ENCODE measurements around the gene PPP6R3. TPM values are rescaled to one million over a fixed set of nuclear protein-coding genes. Genes with fewer than 3 reads are reported as not detected.

The PPP6R3 gene
- total RNA-seq, 4 donors from 2014 or later, result 90.7 to 253 (median 164) TPM

DNA sequence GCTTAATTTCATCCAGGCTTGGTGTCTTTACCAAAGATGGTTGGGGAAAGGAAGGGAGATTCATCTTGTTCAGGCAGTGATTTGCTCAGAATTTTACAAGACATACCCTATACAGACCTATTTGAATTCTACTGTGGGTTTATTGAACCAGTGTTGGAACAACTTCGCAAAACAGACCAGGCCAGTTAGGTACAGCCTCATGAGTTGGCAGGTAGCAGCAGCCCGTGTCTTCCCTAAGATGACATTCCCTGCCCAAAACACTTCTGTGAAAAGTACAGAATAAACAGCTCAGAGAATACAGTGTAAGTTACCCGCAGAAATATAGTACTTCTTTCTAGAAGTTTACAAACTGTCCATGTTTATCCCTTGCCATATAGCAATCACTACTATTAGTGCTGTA is 121.3 kb downstream of the PPP6R3 start:
- intact Hi-C loops (cut with DNase I; ENCODE audit: low total_unique reads), result no loop called here
- Histone ChIP-seq H3K4me1 (no peaks in the 10 kb centered on the region), H3K9me3 (no peaks in the 10 kb centered on the region), H3K36me3 (no peaks in the 10 kb centered on the region), H3K27me3 (no peaks in the 10 kb centered on the region), H3K27ac (no peak overlapping the region), H3K4me3 (no peak overlapping the region)
- TF ChIP-seq, protein P1, sequence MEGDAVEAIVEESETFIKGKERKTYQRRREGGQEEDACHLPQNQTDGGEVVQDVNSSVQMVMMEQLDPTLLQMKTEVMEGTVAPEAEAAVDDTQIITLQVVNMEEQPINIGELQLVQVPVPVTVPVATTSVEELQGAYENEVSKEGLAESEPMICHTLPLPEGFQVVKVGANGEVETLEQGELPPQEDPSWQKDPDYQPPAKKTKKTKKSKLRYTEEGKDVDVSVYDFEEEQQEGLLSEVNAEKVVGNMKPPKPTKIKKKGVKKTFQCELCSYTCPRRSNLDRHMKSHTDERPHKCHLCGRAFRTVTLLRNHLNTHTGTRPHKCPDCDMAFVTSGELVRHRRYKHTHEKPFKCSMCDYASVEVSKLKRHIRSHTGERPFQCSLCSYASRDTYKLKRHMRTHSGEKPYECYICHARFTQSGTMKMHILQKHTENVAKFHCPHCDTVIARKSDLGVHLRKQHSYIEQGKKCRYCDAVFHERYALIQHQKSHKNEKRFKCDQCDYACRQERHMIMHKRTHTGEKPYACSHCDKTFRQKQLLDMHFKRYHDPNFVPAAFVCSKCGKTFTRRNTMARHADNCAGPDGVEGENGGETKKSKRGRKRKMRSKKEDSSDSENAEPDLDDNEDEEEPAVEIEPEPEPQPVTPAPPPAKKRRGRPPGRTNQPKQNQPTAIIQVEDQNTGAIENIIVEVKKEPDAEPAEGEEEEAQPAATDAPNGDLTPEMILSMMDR (IDR thresholded peaks at IDR 0.05), result no peak
- TF ChIP-seq POLR2A (IDR thresholded peaks at IDR 0.05), result no peak
- no peak for DNase-seq

DNA sequence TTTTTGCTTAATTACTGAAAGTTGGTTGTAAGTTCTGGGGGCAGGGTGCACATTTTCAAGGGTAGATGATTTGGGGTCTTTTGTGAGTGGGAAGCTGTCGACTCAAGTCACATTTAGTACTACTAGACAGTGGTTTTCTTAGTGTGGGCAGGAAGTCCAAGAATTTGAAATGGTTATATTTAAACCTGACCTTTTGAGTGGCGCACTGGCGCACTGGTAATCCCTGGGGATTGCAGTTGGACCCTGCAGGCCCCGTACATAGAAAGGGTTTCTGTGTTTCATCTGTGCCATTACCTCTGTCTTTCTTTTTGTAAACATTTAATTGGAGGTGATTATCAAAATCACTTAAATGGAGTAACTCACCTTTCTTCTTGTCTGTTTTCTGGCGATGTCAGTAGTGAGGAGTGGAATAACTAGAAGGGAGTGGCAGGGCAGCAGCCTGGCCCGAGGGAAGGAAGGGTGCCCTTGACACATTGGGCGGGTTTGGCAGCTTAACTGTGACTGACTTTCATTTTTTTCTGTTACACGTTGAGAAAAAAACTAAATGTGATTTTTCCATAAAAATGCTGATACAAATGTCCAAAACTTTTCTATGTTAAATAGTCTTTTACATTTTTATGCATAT is 122.0 kb downstream of the PPP6R3 start:
- H3K4me1 ChIP-seq, result no peaks in the 10 kb centered on the region
- no peak overlapping the region for H3K27ac ChIP-seq
- H3K27me3 ChIP-seq, result no peaks in the 10 kb centered on the region
- intact Hi-C loops (cut with DNase I; ENCODE audit: low total_unique reads), result no loop called here
- TF ChIP-seq, protein P1 (IDR thresholded peaks at IDR 0.05), result no peak
- no peak for TF ChIP-seq POLR2A (IDR thresholded peaks at IDR 0.05)
- H3K9me3 ChIP-seq, result no peaks in the 10 kb centered on the region
- no peak for DNase-seq
- no peak overlapping the region for H3K4me3 ChIP-seq
- no peaks in the 10 kb centered on the region for H3K36me3 ChIP-seq

DNA sequence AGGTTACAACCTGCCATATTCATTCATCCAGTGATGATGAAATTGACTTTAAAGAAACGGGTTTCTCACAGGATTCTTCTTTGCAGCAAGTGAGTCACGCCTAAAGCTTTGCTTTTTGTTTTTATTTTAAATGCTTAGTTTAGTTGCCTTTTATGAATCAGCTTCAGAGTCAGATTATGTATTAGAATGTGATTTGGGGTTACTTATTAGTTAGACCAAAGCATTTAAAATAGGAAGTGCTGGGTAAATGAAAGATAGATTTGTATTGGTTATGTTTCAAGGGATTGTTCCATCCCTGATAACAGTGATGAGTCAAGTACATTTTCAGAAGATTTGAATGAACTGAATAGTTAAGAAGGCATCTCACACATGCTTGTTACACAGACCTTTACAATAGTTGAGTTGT is 122.5 kb downstream of the PPP6R3 start:
- TF ChIP-seq POLR2A (IDR thresholded peaks at IDR 0.05), result no peak
- TF ChIP-seq, protein P1 (IDR thresholded peaks at IDR 0.05), result no peak
- Histone ChIP-seq H3K9me3 (no peaks in the 10 kb centered on the region), H3K4me3 (no peak overlapping the region), H3K36me3 (no peaks in the 10 kb centered on the region), H3K4me1 (no peaks in the 10 kb centered on the region), H3K27me3 (no peaks in the 10 kb centered on the region), H3K27ac (no peak overlapping the region)
- intact Hi-C loops (cut with DNase I; ENCODE audit: low total_unique reads), result no loop called here
- no peak for DNase-seq

- Histone ChIP-seq H3K4me3 (no peak overlapping the region), H3K9me3 (no peaks in the 10 kb centered on the region), H3K4me1 (no peaks in the 10 kb centered on the region), H3K27ac (no peak overlapping the region), H3K36me3 (no peaks in the 10 kb centered on the region), H3K27me3 (no peaks in the 10 kb centered on the region)
- TF ChIP-seq, protein P1 (IDR thresholded peaks at IDR 0.05), result peak in 1 of 4 experiments; percentile 38
- no peak for TF ChIP-seq POLR2A (IDR thresholded peaks at IDR 0.05)
- peak in 1 of 2 donors; percentile 27 for DNase-seq
- intact Hi-C loops (cut with DNase I; ENCODE audit: low total_unique reads), result no loop called here
These were observed 123.5 kb downstream of the PPP6R3 start for GRCh38 chr11:68584097-68584496.

- intact Hi-C loops (cut with DNase I; ENCODE audit: low total_unique reads), result no loop called here
- TF ChIP-seq POLR2A (IDR thresholded peaks at IDR 0.05), result no peak
- TF ChIP-seq, protein P1 (IDR thresholded peaks at IDR 0.05), result no peak
- Histone ChIP-seq H3K27ac (no peak overlapping the region), H3K36me3 (no peaks in the 10 kb centered on the region), H3K4me3 (no peak overlapping the region), H3K27me3 (no peaks in the 10 kb centered on the region), H3K4me1 (no peaks in the 10 kb centered on the region), H3K9me3 (no peaks in the 10 kb centered on the region)
- no peak for DNase-seq
These were observed 124.5 kb downstream of the PPP6R3 start for GRCh38 chr11:68584991-68585524.

Data from uterus (tissue), 4 donors.